Adrenal gland (tissue), 5 donors: ENCODE results near the gene XCL1.

Source experiments
- CTCF ChIP-seq, 6 experiments: fragments of 450-650 bp in 4 of 6; fragments of 200-600 bp in 2 of 6; sonication (generic) in 1 of 6; IDR thresholded peaks; 1 replicate in 5 of 6; 2 replicates in 1 of 6; pipeline versions ENCODE4 v1.5.1 to v1.8.0; 2016 to 2021; ENCODE audit warnings: antibody characterized with exemption in 6 of 6, mild to moderate bottlenecking in 2 of 6, moderate library complexity in 1 of 6
- POLR2A ChIP-seq, 2 donors: fragments of 450-650 bp; IDR thresholded peaks; one replicate each; pipeline ENCODE4 v1.6.1; 2017; ENCODE audit warnings: antibody characterized with exemption in 2 of 2, mild to moderate bottlenecking in 2 of 2, moderate library complexity in 1 of 2
- donor health status: DM: no; HTN: no; CAD: no.

- TF ChIP-seq CTCF (IDR thresholded peaks at IDR 0.05): no peak
- TF ChIP-seq POLR2A (IDR thresholded peaks at IDR 0.05): no peak
These were observed 16.0 kb upstream of the XCL1 start for GRCh38 chr1:168560370-168560769.
